Fibroblast of villous mesenchyme (primary cell): ENCODE results near the gene HRAS. TPM values are rescaled to one million over a fixed set of nuclear protein-coding genes. Genes with fewer than 3 reads are reported as not detected.

Experiments used
- DNase-seq: peaks from one replicate; pipeline ENCODE4 v3.0.0-alpha.2; 2010; ENCODE audit warnings: low read depth
- H3K4me3 ChIP-seq: 2 replicates; pipeline ENCODE4 v1.5.1; 2011; ENCODE audit warnings: low read depth, mild to moderate bottlenecking, low read length
- total RNA-seq: library from RNA; depleted of rRNA; stranded (reverse); fragments of >200 nt; gene quantifications from 2 replicates; pipeline ENCODE4 v1.2.3, GENCODE V29; 2012
- TF ChIP-seq, protein P1 (sequence below): IDR thresholded peaks from 2 replicates; pipeline ENCODE4 v1.5.1; 2012; ENCODE audit warnings: low read depth, mild to moderate bottlenecking, low read length; ENCODE audit not compliant: insufficient read depth

The HRAS gene
- total RNA-seq, 1 donor = 36.7 TPM

DNA sequence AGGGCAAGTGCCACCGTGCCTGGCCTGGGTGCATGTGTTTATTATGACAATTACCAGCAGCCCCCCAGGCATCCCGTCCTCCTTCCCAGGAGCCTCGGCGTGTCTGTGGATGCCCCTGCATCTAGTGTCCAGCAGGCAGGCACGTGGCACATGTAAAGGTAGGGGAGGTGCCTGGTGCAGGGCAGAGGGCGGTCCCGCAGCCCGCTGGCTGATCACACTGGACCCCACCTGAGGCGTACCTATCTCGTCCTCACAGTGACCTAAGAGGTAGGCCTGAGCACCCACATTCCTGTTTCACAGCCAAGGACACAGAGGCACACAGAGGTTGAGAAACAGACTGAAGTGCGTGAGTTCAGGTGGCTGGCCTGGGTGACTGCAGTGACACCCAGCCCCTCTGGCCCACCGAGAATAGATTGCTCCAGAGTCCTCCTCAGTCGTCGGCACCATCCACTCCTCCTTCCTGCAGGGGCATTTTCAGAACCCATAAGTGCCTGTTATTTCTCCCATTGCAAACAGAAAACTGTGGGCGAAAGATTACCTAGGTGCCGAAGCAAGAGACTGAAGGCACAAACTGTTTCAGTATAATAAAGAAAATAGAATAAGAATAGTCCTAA is 37.9 kb upstream of the HRAS start:
- H3K4me3 ChIP-seq = no peak overlapping the region
- DNase-seq = no peak
- TF ChIP-seq, protein P1, sequence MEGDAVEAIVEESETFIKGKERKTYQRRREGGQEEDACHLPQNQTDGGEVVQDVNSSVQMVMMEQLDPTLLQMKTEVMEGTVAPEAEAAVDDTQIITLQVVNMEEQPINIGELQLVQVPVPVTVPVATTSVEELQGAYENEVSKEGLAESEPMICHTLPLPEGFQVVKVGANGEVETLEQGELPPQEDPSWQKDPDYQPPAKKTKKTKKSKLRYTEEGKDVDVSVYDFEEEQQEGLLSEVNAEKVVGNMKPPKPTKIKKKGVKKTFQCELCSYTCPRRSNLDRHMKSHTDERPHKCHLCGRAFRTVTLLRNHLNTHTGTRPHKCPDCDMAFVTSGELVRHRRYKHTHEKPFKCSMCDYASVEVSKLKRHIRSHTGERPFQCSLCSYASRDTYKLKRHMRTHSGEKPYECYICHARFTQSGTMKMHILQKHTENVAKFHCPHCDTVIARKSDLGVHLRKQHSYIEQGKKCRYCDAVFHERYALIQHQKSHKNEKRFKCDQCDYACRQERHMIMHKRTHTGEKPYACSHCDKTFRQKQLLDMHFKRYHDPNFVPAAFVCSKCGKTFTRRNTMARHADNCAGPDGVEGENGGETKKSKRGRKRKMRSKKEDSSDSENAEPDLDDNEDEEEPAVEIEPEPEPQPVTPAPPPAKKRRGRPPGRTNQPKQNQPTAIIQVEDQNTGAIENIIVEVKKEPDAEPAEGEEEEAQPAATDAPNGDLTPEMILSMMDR = no peak

DNA sequence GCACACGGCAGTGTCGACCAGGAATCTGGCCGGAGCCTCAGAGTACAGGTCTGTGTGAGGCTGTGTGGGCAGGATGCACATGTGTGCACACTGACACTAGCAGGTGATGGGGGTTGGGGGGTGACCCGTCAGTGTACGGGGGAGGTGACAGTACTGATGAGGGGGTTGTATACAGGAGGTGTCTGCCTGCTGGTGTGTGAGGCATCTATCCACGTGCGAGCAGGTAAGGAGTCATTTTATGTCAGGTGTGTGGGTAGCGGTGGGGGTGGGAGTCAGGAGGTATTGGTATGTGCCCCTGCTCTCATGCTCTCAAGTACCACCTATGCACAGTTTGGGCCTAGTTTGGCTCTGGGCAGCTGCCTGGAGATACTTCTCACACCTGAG is 36.4 kb upstream of the HRAS start:
- no peak for DNase-seq
- TF ChIP-seq, protein P1 = no peak
- no peak overlapping the region for H3K4me3 ChIP-seq

DNA sequence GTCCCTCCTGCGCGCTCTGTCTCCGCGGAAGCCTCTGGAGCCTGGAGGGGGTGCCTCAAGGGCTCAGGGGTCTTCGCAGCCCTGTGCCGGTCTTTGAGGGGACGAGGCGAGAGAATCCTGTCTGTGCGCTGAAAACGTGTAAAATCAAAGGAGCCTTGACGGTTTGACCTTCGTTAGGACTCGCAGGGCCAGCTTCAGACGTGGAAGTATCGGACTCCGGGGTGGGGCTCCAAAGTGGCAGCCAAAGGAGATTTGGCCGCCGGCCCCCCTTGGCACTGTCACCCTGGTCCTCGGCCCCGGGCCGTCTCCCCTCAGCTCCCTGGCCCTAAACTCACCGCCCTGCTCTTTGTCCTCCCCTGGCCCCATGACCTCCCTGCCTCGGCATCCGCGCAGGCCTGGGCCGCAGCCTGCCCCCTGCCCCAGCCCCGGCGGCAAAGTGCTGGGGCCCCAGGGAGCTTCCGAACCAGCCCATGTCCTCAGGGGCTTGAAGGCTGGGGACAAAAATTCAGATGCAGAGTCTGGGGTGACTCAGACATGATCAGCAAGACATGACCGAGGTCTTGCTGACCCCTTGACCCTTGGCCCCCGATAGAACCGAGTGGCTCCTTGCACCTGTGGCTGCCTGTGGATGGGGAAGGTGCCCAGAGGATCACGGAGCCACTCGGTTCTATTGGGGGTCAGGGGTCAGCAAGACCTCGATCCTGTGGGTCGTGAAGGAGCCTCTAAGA is 33.9 kb upstream of the HRAS start:
- TF ChIP-seq, protein P1 = no peak

DNA sequence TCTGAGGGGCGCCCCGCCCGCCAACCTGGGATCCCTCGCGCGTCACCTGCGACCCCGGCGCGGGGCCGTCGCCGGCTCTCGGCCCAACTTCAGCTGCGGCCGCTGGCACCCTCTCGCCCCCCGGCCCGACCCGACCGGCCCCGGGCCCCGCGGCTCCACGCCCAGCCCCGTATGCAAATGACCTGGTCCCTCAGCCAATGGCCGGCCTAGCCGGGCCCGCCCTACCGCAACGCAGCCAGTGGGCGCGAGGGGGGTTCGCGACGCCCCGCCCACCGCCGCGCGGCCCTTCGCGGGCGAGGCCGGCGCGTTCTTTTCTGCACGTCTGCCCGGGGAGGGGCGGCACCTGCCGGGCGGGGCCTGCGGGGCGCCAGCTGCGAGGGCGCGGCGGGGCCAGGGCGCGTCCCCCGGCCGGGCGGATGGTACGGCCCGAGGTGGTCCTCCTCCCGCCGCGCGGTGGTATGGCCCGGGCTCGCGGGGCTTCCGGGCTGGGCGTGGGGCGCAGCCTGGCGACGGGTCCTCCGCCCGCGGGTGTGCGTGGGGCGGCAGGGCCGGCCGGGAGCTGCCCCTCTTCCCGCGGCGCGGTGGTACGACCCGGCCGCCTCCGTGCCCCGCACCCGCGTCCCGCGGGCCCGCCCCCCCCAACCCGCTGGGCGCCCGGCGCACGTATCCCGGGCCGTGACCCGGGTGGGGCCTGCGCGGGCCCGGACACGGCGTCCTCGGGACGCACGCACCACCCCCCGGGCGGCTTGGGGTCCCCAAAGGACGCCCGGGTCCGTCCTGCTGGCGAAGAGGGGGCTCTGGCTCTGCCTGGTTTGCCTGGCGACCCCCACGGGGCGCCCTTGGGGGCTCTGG is 33.2 kb upstream of the HRAS start:
- TF ChIP-seq, protein P1 = no peak
- H3K4me3 ChIP-seq = peak overlapping the region; percentile 71
- peak; percentile 93 for DNase-seq

More for the DNA sequence above, 33.9 kb upstream of the HRAS start:
- no peak for DNase-seq
- H3K4me3 ChIP-seq = peak overlapping the region; percentile 71

DNA sequence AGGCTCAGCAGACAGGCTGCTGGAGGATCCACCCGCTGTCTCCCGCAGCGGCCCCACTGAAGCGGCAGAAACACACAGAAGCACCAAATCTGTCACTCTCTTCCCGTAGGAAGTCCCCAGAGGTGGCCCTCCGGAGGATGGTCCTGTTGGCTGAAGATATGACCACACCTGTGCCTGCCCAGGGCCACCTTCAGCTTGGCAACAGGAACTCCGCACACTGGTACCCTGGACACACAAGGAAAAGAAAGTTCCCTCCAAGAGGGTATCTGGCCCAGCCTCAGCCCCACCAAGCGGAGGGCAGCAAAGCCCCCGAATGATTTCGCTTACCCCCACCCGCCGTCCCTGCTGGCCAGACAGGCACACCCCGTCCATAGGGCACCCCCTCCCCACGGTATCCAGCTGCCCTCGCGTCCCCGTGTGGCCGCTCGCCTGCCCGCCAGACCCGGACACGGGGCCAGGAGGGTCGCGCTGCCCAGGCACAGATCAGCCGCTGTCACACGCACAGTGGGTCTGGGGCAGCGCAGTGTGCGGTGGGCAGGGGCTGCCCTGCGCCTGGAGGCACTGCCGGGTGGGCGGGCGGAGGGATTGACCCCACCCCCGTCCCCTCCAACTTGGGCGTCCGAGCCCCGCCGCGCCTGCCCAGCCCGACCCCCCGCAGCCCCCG is 32.4 kb upstream of the HRAS start:
- DNase-seq = no peak
- TF ChIP-seq, protein P1 = no peak
- H3K4me3 ChIP-seq = peak overlapping the region; percentile 70

DNA sequence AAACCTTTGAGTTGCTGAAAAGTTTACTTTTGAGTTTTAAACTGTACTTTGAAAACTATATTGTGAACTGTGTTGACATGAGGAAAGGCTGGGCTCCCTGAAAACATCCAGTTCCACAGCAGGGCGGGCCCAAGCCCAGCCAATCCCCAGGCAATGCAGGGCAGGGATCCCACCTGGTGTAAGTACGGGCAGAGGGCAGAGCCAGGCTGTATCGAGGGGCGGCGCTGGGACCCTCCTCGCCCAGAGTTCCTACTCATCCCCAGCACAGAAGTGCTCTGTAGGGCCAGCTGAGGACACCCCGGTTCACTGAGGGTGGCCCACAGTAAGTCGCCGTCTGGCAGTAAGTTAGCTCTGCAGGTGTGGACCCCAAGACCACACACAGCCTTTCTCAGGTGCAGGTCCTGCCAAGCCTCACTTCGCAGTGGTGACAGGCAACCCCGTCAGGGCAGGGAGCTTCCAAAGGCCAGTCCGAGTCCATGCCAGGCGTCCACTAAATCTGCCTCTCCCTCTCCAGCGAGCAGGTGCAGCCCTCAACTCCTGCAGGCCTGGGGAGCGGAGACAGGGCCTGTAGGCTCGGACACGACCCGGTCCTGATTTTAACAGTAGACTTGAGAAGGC is 31.7 kb upstream of the HRAS start:
- TF ChIP-seq, protein P1 = no peak
- H3K4me3 ChIP-seq = peak overlapping the region; percentile 70

More for the DNA sequence above, 31.7 kb upstream of the HRAS start:
- DNase-seq = no peak
